Measurements from ENCODE around the gene CRPPA.

- TF ChIP-seq POLR2A (IDR thresholded peaks at IDR 0.05) (no peak), CTCF (IDR thresholded peaks at IDR 0.05) (no peak)
These were observed 1.5 kb downstream of the CRPPA start for GRCh38 chr7:16419859-16420258.
